ENCODE data around the gene ZNF789.

- no peak for TF ChIP-seq CTCF (IDR thresholded peaks at IDR 0.05; ENCODE audit: insufficient read depth, low read depth, low read length)
- no peak for TF ChIP-seq EZH2 (IDR thresholded peaks at IDR 0.05; ENCODE audit: insufficient read depth, low read length)
Measured at GRCh38 chr7:99447943-99448342, 24.7 kb upstream of the ZNF789 start.

Measured in astrocyte (in vitro differentiated cells and primary cell).